GM19468 (cell line): Measurements from ENCODE around the gene COP1.

Experiments
- ATAC-seq: cut with Tn5 transposase; IDR thresholded peaks from one replicate; pipeline ENCODE4 v1.9.1; 2021; ENCODE audit warnings: mild to moderate bottlenecking, moderate library complexity, moderate number of reproducible peaks; ENCODE audit not compliant: unreplicated experiment; ENCODE audit errors: extremely low read depth

Gene COP1

DNA sequence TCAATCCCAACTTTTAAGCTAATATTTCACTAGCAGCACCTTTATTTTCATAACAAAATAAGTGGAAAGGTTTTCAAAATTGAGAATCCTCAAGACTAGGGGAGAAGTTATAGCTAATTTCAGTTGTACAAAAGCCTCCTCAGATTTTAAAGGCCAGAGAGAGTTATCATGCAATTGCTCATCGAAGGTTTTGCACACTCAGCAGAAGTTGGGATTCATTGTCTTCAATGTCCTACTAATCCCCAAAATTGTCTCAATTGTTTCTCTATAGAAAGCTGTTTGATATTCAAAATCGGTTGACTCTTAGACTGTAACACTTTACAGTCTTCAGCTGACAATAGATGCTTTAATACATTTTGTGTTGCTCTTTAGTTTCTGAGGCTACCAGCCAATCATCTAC is 293.0 kb downstream of the COP1 start:
- ATAC-seq, result no peak

DNA sequence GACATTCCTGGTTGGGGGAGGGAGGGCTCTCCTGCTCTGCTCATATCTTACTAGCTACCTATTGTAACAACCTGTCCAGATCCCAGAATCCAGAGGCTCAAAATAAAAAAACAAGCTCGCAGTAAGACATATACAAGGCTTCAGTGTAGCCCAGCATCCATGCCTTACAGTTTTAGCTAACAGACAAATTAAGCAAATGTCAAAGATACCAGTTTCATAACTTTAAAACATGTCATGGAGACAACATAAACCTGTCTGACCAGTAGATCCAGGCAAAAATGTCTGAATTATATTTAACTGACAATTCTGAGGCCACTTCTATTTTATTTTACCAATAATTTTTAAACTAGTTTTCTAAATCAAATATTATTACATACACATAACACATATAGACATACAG is 295.9 kb downstream of the COP1 start:
- no peak for ATAC-seq

DNA sequence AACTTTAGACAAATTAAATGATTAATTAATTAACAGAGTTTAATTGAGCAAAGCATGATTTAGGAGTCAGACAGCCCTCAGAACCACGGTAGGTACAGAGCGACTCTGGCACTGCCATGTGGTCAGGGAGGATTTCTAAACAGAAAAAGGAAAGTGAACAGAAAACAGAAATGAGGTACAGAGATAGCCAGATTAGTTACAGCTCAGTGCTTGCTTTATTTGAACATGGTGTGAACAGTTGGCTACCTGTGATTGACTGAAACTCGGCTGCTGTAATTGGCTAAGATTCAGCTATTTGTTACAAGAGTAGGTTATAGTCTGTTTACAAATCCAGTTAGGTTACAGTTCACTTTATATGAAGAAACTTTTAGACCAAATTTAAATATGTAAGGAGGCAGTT is 300.7 kb downstream of the COP1 start:
- ATAC-seq, result no peak

DNA sequence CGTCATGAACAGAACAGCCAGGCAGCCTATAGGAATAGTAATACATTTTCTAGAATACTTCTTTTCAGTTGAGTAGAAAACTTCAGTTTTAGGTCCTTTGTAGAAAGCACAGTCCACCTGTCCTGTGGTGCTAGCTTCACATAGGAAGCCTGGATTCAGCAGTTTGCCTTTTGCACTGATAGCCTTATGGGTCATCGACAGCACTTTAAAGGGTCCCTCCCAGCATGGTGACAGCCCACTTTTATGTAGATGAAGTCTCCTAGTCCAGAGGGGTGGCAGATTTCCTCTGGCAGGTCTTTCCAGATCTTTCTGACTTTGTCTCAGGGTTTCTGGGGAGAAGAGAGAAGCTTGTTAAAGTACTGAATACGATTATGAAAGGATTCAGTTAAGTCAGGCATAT is 302.3 kb downstream of the COP1 start:
- ATAC-seq, result no peak

DNA sequence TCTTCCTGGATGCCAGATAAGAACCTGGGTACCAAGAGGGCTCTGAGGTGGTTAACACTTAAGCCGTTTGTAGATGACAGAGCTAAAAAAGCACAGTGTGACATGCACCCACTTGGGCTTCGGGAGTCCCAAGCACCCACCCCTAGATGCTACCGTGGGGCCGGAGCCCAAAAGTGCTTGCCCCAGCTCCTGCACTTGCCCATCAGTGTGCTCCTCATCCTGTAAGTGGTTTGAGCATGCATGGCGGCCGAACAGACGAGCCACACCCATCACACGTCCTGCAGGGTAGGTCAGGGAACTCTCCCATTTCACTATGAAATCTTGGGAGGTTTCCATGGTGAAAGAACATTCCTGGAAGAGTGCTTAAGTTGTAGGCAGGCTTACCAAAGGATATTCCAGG is 304.8 kb downstream of the COP1 start:
- ATAC-seq, result no peak

DNA sequence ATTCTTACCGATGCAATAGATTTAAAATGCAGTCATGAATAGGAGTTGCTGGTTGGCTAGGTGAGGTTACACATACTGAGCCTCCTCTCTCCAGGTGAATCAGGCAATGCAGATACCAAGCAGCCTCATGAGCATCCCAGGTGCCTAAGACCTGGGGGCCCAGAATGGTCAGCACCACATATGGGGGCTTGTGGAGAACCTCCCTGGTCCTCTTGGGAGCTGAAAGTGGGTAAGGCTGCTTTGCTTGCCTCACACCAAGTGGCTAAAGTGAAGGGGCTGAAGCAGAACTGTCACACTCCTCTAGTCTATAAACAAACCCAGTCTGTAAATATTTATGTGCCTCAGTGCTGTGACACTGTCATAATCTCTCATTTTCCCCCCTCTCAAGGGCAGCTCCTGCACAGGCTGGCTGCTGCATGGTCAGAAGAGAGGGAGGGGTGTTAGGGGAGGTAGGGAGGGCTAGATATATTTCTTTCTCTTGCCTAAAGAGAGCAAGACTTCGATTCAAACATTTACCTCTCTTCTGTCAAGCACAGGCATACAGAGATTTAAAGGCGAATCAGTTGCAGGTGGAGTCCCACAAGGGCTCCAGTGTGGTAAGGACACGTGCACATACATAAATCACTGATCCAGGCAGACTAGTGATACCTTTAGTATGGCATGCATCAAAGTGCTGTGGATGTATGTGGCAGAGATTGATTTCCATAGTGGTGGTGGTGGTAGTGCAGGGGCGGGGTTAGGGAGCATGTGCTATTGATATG is 305.8 kb downstream of the COP1 start:
- no peak for ATAC-seq

DNA sequence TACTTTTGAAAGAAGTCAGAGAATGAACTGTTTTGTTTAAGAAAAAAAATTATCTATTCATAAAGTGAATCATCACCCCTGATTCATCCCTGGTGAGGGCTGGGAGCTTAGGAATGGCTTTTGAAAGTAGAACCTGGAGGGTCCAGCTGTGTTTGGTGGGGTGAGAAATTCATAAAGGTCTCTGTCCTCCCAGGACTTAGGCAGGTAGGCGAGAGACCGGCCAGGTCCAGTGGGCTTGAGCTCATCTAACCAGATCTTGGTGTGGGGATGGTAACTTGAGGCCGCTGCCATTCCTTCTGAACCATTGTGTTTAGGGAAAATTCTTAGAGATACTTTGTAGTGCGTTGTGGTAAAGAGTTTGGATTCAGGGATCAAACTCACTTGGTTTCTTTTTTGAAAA is 306.9 kb downstream of the COP1 start:
- ATAC-seq, result no peak

DNA sequence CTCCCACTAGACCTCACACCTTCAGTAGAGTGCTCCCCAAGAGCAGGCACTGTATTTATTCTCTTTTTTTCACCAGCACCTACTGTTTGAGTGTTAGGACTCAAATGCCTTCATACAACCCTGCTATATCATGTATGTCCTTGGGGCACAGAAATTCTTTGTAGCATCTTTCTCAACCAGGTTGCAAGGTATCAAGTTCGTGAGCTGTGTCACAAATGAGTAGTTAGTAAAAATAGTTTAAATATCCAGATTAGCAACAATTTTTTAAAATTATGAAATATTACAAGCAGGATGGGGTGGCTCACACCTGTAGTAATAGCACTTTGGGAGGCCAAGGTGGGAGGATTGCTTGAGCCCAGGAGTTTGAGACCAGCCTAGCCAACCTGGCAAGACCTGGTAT is 311.1 kb downstream of the COP1 start:
- no peak for ATAC-seq
